Measurements from ENCODE around the gene SRR.

Gene SRR

DNA sequence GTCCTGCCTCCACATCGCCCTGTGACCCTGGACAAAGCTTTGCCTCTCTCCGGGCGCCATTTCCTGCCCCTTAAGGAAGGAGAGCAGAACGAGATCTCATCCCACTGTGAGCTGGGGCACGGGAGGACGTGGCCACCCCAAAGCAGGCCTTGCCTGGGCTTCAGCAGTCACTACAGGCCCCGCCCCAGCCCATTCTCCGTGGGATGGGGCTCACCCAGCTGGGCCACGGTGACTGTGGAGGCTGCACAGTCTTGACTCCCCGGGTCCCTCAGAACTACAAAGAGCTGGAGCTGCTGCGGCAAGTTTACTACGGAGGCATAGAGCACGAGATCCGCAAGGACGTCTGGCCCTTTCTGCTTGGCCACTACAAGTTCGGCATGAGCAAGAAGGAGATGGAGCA is 68.9 kb downstream of the SRR start:
- DNase-seq (ENCODE audit: low read depth, low spot score): no peak
- H3K4me3 ChIP-seq (ENCODE audit: low read depth, low read length): no peak overlapping the region
- in situ Hi-C loops (cut with HindIII; ENCODE audit: low sequenced_read_pairs): no loop called here
- TF ChIP-seq, protein P1, sequence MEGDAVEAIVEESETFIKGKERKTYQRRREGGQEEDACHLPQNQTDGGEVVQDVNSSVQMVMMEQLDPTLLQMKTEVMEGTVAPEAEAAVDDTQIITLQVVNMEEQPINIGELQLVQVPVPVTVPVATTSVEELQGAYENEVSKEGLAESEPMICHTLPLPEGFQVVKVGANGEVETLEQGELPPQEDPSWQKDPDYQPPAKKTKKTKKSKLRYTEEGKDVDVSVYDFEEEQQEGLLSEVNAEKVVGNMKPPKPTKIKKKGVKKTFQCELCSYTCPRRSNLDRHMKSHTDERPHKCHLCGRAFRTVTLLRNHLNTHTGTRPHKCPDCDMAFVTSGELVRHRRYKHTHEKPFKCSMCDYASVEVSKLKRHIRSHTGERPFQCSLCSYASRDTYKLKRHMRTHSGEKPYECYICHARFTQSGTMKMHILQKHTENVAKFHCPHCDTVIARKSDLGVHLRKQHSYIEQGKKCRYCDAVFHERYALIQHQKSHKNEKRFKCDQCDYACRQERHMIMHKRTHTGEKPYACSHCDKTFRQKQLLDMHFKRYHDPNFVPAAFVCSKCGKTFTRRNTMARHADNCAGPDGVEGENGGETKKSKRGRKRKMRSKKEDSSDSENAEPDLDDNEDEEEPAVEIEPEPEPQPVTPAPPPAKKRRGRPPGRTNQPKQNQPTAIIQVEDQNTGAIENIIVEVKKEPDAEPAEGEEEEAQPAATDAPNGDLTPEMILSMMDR (IDR thresholded peaks at IDR 0.05; ENCODE audit: low read depth, low read length): no peak

DNA sequence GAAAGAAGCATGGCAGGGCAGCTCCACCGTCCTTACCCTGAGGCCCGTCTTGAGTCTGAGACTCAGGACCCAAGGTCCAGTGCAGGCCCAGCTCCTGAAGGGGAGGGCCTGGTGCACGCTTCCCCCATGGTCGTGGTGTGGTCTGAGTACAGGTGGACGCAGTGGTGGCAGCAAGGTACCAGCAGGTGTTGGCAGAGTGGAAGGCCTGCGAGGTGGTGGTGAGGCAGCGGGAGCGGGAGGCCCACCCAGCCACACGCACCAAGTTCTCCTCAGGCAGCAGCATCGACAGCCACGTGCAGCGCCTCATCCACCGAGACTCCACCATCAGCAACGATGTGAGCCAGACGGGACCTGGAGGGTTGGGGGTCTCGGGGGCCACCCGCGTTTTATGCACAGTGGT is 69.4 kb downstream of the SRR start:
- H3K4me3 ChIP-seq (ENCODE audit: low read depth, low read length): no peak overlapping the region
- TF ChIP-seq, protein P1 (IDR thresholded peaks at IDR 0.05; ENCODE audit: low read depth, low read length): no peak
- no peak for DNase-seq (ENCODE audit: low read depth, low spot score)
- in situ Hi-C loops (cut with HindIII; ENCODE audit: low sequenced_read_pairs): no loop called here

Data from astrocyte of the spinal cord (primary cell).